Testis (tissue), 2 donors: Measurements from ENCODE around the gene CRIP1.

ENCODE experiments used
- CTCF ChIP-seq, 3 experiments: fragments of 450-650 bp in 2 of 3; fragments of 200-600 bp in 1 of 3; sonication (generic) in 1 of 3; IDR thresholded peaks; one replicate each; pipeline ENCODE4 v1.5.1; 2016 to 2019; ENCODE audit warnings: antibody characterized with exemption in 3 of 3, mild to moderate bottlenecking in 2 of 3, moderate library complexity in 1 of 3
- POLR2A ChIP-seq: fragments of 450-650 bp; IDR thresholded peaks from one replicate; pipeline ENCODE4 v1.6.1; 2017; ENCODE audit warnings: antibody characterized with exemption, mild to moderate bottlenecking, moderate library complexity

- TF ChIP-seq CTCF (IDR thresholded peaks at IDR 0.05) (no peak), POLR2A (no peak)
Measured at GRCh38 chr14:105472486-105472991, 14.1 kb upstream of the CRIP1 start.
